HG02885 (cell line): ENCODE measurements around the gene SLAMF1.
A peak's percentile ranks its signal among the peaks of the same experiment; 100 is the strongest.
"Not testable (repeated sequence)": the region's sequence is repeated elsewhere in the genome, so short reads cannot be mapped to it uniquely, and the experiment has no call there.

Source experiments
- ATAC-seq: cut with Tn5 transposase; IDR thresholded peaks from one replicate; pipeline ENCODE4 v1.9.1; 2021; ENCODE audit warnings: mild to moderate bottlenecking; ENCODE audit not compliant: unreplicated experiment, poor library complexity

SLAMF1 gene

DNA sequence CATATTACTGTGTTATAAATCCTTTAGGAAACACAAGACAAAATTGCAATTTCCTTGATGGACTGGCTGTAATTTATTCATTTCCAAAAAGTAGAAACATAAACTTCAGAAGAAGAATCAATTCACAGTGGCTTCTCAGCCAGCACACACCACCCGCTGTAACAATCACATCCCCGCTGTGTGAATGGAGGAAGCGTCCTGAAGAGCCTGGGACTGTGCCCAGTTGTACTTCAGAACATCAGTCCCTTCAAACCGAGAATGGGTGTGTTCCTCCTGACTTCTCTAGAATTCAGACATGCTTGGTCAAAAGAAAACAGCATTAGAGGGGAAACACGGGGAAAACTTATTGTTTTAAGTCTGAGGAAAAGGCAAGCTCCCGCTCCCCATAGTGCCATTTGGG lies 38.8 kb downstream of the SLAMF1 start:
- ATAC-seq = no peak

DNA sequence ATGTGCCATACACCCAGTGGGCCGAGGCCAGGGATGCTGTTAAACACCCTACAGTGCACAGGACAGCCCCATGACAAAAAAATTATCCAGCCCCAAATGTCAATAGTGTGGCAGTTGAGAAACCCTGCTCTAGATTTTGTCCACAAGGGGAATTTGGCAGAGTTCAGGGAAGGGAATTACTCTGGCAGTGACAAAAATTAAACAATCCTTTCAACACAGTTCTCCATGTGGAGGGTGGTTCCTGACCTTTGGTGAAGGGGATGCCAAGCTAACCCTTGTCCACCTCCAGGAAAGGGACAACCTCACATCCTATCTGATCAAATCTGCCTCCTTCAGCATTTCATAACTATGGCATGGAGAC lies 39.2 kb downstream of the SLAMF1 start:
- ATAC-seq = no peak

DNA sequence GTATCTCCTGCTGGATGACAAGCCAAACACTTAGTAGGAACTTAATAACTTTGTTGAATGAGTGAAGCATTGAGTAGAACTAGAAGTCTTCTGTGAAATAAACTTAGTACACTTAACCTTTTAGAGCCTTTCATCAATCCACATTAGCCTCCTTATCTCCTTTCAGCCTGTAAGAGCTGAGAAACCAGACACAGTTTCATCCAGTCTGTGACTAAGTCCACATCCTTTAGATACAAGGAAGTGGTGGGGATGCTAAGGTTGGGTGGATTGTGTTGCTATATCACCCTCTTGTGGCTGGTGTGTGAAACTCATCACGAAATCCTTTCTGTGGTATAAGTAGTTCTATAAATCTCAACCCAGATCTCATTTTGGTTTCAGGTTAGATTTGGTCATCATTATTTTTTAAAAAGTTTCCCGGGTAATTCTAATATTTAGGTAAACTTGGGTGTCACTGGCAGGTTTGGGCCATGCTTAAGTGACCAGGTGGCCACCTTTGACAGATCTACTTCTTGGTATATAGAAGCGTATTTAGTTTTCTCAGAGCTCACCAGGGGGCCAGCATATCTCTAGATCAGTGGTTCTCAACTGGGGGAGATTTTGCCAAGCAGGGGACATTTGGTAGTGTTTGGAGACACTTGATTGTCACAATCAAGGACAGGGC lies 39.7 kb downstream of the SLAMF1 start:
- peak; percentile 64 for ATAC-seq

DNA sequence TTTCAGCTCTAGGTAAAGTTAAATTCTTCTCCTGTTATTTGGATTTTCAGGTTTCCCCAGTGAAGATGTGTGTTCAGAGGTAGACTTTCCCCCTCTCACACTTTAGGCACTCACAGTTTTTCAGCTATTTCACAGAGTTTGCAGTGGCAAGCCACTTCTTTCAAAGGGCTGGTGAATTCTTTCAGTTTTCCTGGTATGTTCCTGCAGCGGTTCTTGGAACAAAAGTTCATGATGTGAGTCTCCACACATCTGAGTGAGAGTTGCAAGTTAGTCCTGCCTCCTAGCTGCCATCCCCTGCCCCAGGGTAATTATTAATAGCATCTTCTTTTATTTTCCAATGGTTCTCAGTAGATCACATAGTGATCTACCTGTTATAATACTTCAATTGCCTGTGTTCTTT lies 40.2 kb downstream of the SLAMF1 start:
- no peak for ATAC-seq

DNA sequence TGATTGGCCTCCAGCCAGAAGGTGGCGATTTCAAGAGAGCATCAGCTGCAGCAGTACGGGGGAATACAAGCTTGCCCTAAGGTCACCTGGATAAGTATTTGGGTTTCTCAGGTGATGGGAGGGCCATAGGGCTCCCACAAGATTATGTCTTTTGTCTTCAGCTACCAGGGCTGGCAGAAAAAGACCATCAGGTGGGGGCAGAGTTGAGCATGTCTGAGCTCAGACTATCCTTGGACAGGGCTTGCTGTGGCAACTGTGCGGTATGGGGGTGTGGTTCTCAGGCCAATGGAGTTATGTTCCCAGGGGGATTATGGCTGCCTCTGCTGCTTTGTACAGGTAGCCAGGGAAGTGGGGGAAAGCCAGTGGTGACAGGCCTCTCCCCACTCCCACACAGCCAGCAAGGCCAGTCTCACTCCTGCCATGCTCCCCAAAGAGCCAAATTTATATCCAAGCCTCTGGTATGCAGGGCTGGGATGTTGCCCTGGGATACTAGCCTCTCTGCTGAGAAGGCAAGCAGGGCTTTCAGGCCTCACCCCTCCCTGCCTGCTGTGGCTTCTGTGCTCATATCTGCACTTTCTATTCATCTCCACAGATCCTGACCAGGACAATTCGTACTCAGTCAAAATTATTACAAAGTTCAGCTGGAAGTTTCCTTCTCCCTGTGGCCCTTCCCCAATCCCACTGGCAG lies 40.9 kb downstream of the SLAMF1 start:
- no peak for ATAC-seq

DNA sequence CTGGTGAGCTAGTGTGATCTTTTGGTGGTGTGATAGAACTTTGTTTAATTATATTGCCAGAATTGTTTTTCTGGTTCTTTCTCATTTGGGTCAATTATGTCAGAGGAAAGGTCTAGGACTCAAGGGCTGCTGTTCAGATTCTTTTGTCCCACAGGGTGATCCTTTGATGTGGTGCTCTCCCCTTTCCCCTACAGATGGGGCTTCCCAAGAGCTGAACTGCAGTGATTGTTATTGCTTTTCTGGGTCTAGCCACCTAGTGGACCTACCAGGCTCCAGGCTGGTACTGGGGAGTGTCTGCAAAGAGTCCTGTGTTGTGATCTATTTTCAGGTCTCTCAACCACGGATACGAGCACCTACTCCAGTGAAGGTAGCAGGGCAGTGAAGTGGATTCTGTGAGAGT lies 41.6 kb downstream of the SLAMF1 start:
- no peak for ATAC-seq

DNA sequence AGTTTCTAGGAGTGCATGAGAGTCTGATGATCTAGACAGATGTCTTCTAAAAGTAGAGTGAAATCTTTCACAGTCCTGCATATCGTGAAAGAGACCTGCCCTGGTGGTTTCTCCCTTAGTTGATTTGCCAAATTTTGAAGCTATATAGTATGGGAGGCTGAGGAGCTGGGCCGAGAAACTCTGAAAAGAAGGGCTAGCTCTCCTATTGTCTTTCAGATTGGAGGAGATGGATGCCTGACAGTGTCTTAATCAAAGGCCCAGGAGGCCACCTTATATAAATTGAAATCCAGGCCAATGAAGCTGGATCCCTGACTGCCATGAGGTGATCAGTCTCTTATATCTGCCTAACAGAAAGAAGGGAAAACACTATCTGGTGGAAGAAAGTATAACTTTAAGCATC lies 49.1 kb downstream of the SLAMF1 start:
- ATAC-seq = no peak

DNA sequence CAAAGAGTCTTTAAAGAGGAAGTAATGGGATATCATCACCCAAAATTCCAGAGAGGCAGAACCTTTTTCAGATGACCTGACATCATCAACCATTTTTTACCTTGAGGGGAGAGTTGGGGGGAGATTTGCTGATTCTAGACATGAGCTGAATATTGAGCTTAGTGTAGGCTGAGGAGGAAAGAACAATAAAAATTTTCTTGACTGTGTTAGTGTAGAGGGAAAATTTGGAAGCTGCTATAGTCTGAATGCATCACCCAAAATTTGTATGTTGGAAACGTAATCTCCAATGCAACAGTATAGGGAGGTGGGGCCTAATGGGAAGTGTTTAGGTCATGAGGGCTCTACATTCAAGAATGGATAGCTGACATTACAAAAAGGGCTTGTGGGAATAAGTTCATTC lies 49.8 kb downstream of the SLAMF1 start:
- no peak for ATAC-seq

DNA sequence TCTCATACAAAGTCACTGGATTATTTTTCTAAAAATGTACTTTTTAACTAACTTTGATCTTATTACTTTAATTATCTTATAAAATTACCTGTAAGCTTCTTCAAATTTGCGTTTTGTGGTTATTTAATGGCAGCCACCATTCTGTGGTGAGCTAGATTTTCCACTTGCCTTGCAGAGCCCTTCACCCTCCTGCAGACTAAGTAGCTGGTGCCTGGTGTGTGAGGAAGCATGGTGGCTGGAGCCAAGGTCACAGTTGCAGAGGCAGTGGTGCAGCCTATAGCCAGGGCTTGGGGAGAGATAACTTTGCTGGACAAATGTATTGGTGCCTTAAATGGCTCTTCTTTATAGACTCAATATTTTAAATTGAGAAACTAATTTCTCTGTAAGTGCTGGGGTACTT lies 56.4 kb downstream of the SLAMF1 start:
- no peak for ATAC-seq

DNA sequence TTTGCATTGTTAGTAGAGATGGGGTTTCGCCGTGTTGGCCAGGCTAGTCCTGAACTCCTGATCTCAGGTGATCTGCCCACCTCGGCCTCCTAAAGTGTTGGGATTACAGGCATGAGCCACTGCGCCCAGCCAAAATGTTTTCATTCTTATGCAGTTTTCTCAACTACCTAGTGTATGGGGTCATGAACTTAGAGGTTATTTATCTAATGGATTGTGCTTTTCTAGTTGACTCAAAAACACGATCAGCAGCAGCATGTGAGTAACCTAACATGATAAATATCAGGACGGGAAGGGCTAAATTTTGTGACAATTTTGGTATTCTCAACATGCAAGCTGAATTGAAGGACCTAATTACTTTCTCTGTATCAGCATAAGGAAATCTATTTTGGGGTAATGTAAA lies 58.4 kb downstream of the SLAMF1 start:
- no peak for ATAC-seq

DNA sequence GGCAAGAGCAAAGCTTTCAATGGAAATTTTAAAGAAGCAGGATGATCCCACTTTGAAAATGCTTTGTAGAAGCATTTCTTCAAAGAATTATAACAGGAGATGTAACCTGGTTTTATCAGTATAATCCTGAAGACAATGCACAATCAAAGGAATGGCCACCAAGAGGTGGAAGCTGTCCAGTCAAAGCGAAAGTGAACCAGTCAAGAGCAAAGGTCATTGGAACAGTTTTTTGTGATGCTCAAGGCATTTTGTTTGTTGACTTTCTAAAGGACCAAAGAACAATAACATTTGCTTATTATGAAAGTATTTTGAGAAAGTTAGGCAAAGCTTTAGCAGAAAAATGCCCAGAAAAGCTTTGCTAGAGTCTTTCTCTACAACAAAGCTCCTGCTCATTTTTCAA lies 62.1 kb downstream of the SLAMF1 start:
- ATAC-seq = no peak

DNA sequence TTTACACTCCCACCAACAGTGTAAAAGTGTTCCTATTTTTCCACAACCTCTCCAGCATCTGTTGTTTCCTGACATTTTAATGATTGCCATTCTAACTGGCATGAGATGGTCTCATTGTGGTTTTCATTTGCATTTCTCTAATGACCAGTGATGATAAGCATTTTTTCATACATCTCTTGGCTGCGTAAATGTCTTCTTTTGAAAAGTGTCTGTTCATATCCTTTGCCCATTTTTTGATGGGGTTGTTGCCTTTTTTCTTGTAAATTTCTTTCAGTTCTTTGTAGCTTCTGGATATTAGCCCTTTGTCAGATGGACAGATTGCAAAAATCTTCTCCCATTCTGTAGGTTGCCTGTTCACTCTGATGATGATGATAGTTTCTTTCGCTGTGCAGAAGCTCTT lies 63.9 kb downstream of the SLAMF1 start:
- not testable (repeated sequence) for ATAC-seq

DNA sequence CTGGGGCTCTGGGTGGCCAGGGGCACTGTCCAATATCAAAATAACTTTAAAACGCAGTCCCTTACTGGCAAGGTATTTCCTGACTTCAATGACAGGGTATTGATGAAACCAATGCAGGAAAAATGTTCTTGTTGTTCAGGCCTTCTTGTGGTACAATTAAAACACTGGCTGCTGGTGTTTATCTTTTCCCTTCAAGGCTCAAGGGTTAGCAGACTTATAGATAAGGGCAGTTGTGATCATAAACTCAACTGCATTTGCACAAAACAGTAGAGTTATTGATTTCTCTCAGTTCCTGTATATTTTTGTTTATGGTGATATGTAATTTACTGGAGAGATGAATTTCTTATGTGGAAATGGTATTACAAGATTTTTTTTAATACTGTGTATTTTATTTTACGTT lies 64.9 kb downstream of the SLAMF1 start:
- no peak for ATAC-seq

DNA sequence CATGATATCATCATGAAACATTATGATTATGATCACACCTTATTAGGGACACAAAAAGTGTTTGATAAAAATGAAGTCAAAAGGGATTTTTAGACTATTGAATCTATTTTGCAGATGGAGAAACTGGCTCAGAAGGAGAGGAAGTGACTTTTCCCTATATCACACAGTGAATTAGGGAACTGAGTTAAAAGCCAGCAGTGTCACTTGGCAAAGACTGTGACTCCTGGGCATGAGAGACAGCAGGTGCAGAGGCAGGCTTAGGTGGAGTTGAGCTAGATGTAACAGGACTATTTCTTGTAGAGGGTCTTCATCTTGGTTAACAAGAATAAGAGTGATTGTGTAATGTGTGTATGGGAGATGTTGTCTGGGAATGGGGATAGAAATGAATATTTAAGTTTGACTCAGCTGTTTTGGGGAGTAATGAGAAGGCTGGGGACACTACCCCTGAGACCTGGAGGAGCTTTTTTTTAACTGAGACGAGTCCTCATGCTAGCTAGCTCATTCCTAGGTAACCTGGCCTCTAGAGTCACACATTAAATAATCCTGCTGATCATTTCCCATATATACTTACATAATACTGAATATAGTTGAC lies 66.5 kb downstream of the SLAMF1 start:
- ATAC-seq = no peak

DNA sequence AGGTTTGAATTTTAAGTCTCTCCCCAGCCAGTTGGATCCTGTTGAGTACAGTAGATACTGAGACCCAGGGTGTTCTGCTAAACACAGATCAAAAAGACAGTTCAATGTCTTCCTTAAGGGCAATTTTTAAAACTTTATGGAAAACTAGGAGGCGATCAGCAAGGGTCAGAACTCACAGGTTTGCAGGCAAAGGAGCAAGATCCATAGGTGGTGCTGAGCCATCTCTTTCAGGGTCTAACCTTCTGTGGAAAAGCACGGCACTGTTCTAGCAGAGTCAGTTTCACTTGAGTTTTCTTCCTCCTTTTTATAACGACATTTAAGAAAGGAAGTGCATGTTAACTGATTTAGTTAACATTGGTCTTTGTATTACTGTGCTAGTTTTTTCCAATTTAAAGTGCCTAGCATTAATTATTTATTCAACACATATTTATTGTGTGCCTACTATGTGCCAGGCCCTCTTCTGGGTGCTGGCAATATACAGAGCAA lies 67.6 kb downstream of the SLAMF1 start, which contains the start of gene CD84:
Gene CD84, minus strand, starts transcription at position 281 of the 486 bp plus-strand sequence. Its CDS starts 59 bp downstream, at position 222.
- ATAC-seq = no peak

DNA sequence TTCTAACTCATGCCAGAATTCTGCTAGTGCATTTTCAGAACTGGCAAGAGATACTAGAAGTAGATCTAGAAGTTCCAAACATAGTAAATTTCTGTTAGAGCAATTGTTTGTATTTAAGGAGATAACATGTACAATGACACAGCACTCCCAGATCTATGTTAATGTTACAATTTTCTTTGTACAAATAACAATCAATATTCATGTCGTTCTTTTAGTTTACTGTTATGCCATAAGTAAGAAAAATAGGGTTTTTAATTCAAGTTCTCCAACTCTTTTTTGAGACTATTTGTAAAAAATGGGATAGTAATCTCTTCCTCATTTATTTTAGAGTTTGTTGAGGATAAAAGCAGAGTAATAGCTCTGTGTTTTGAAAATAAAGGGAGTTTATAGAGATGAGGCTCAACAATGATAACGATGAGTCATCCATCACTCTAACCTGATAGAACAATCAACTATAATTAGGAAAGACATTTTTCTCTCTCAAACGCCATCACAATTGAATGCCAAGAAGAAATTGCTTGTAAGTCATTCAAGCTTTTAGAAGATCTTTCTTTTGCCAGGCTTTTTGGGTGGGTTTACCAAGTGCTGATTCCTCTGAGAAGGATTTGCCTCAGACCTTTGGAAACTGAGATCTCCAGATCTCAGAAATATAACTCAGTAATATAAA lies 68.2 kb downstream of the SLAMF1 start:
- no peak for ATAC-seq

DNA sequence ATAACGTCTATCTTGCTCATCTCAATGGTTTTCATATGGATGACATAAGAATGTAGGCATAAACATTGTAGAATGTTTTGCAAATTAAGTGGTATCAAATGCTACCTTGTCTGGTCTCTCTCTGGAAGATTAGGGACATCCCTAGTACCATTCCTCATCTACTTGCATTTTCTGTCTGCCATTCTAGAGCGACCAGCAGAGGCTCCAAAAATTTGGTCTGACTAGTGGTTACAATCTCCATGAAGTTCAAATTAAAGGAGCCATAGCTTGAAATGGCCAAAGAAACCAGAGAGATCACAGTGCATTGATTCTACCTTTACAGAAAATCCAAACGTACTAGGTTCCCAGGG lies 68.7 kb downstream of the SLAMF1 start:
- no peak for ATAC-seq

DNA sequence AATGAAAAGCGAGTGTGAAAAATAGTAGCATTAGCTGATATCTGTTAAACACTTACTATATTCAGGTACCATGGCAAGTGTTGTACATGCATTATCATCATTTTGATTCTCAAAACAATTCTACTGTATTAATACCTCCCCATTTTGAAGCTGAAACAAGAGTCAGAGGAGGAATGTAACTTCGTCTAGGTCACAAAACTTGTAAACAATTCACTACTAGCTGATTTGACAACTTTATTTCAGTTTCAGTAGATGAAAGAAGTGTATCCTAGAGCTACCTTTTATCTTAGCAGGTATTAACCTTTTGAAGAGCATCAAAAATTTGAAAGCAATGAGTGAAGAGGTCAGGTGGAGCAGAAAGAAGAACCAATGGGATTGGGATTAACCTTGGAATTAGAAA lies 69.2 kb downstream of the SLAMF1 start:
- ATAC-seq = no peak

DNA sequence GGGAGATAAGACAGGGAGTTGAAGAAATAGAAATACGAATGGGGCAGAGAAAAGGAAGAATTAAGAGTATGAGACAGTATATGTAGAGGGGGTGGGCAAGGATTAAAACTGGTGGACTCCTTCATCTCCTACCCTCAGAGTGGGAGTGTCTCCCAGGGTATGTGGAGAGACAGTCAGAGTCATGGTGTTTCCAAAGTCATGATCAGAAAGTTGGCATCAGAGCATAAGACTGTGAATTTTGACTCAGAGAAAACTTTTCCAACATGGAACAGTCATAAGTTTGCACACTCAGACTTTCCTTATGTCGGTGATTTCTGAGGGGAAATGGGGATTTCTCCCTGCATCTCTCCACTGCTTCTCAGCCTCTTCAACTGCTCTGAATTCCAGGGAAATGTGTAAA lies 70.0 kb downstream of the SLAMF1 start:
- no peak for ATAC-seq

DNA sequence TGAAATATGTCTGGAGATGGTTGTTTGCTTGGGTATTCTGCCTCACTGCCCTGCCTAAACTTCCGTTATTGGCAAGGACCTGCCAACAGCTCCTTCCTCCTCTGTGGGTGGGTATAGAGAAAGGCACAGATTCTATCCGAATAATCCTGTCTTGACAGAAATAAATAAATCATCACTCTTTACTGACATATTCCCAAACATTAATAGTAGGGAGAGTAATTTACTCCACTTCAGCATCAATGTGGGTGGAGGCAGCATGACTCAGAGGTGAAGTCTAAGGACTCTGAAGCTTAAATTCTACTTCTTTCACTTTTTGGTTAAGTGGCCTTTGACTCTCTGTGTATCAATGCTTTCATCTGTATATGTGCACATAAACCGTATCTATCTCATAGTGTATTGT lies 70.5 kb downstream of the SLAMF1 start:
- ATAC-seq = no peak

DNA sequence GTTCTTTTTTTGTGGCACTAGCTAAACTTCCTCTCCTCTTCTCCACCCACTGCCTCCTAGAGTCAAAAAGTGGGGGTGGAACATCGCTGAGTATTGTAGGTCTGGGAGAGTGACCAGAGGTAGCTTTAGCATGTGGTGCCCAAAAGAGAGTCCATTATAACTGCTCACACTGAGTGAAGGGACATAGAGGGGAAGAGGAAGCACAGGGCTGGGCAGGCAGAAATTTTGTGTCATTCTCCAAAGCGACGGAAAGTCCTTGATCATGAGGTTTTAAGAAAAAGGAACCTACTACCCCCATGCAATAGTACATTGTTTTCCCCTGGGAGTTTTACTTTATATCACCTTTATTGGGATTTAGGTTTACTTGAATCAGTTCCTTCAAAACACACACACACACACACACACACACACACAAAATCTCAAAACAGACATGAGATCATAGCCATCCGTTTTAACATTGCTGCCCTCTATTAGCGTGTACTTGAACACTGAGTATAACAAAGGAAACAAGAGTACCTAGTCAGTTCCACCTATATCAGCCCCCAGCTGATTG lies 71.7 kb downstream of the SLAMF1 start:
- ATAC-seq = no peak
